NCI-H2171 (cell line): ENCODE data around the gene DBH.

Experiments
- DNase-seq: peaks from one replicate; lab custom pipeline; 2025; lab: John Stamatoyannopoulos, UW

DBH gene

GRCh38 chr9:133635533-133636531, at the start of gene DBH:
TSS of gene DBH (plus strand) at chr9:133636363. CDS start at chr9:133636372, 9 bp downstream.
- DNase-seq = no peak

- DNase-seq = no peak
These were observed 49.1 kb upstream of the DBH start for GRCh38 chr9:133587051-133587450.

- DNase-seq = no peak
These were observed 48.7 kb upstream of the DBH start for GRCh38 chr9:133587466-133587865.

- DNase-seq = no peak
These were observed 46.5 kb upstream of the DBH start for GRCh38 chr9:133589454-133590227.

GRCh38 chr9:133590231-133590855, 45.8 kb upstream of the DBH start:
- no peak for DNase-seq

- DNase-seq = no peak
These were observed 44.9 kb upstream of the DBH start for GRCh38 chr9:133591116-133591910.

GRCh38 chr9:133591985-133592384, 44.2 kb upstream of the DBH start:
- DNase-seq = no peak

GRCh38 chr9:133592731-133593409, 43.3 kb upstream of the DBH start:
- DNase-seq = no peak

- DNase-seq = no peak
These were observed 42.4 kb upstream of the DBH start for GRCh38 chr9:133593587-133594253.

- DNase-seq = no peak
These were observed 41.9 kb upstream of the DBH start for GRCh38 chr9:133594310-133594709.

GRCh38 chr9:133595910-133596309, 40.3 kb upstream of the DBH start:
- no peak for DNase-seq

GRCh38 chr9:133597316-133597957, 38.7 kb upstream of the DBH start:
- DNase-seq = peak; percentile 15

GRCh38 chr9:133598978-133599377, 37.2 kb upstream of the DBH start:
- DNase-seq = no peak

- DNase-seq = no peak
These were observed 36.5 kb upstream of the DBH start for GRCh38 chr9:133599470-133600173.

GRCh38 chr9:133600739-133601138, 35.4 kb upstream of the DBH start:
- no peak for DNase-seq

- no peak for DNase-seq
These were observed 34.4 kb upstream of the DBH start for GRCh38 chr9:133601746-133602145.

GRCh38 chr9:133602277-133602676, 33.9 kb upstream of the DBH start:
- DNase-seq = no peak

GRCh38 chr9:133603135-133603927, 32.8 kb upstream of the DBH start:
- DNase-seq = no peak
